Measurements from ENCODE around the gene KIR3DL2. TPM values are rescaled to one million over a fixed set of nuclear protein-coding genes. Genes with fewer than 3 reads are reported as not detected.
A peak's percentile ranks its signal among the peaks of the same experiment; 100 is the strongest.
"Not testable (repeated sequence)": the region's sequence is repeated elsewhere in the genome, so short reads cannot be mapped to it uniquely, and the experiment has no call there.

KIR3DL2 gene
- polyA plus RNA-seq, 3 donors = 0.04 to 0.15 TPM; not detected in 1

DNA sequence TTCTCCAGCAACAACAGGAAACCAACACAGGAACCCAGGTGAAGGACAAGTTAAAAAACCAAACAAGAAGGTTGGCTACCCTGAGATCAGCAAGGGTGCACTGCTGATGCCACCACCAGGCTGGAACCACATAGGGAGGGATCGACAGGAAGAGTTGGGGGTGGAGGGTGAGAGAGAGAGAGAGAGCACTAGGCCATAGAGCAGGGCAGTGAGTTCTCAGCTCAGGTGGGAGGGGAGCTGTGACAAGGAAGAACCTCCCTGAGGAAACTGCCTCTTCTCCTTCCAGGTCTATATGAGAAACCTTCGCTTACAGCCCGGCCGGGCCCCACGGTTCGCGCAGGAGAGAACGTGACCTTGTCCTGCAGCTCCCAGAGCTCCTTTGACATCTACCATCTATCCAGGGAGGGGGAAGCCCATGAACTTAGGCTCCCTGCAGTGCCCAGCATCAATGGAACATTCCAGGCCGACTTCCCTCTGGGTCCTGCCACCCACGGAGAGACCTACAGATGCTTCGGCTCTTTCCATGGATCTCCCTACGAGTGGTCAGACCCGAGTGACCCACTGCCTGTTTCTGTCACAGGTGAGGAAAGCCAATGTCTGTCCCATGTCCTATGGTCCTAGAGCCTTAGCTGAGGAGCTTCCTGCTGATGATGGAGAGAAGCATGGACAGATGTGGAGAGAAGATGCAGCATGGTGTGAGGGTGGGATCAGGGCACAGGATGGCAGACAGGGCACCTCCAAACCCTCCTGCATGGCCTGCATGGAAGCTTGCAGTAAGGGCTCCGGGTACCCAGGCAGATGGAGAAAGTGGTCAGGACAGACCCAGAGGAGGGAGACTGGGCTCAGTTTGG is 44.4 kb upstream of the KIR3DL2 start:
- no peaks in the 10 kb centered on the region for H3K79me2 ChIP-seq (ENCODE audit: insufficient read depth, low read length)
- DNase-seq = no peak
- Mint-ChIP-seq H3K27ac (no peak overlapping the region), H3K36me3 (no peaks in the 10 kb centered on the region), H3K9me3 (peaks cover 0 to 7% (median 5%) of the 10 kb centered on the region in 7 donors), H3K27me3 (ENCODE audit: low read depth in 3 of 3) (peaks cover 14 to 27% (median 22%) of the 10 kb centered on the region in 3 donors), H3K4me3 (peak overlapping the region in 1 of 2 donors; percentile 6), H3K4me1 (peaks cover 3% of the 10 kb centered on the region)
- H3K9ac ChIP-seq (ENCODE audit: insufficient read depth, low read length, poor library complexity, severe bottlenecking) = no peak overlapping the region
- H3K36me3 ChIP-seq (replicated peaks in 1 of 2; ENCODE audit: control insufficient read depth in 1 of 2, insufficient read depth in 2 of 2, low read length in 2 of 2) = no peaks in the 10 kb centered on the region
- H3K9me3 ChIP-seq (replicated peaks in 1 of 2; ENCODE audit: control insufficient read depth in 1 of 2, insufficient read depth in 1 of 2, low read length in 2 of 2) = no peaks in the 10 kb centered on the region
- no peak overlapping the region for H3K4me2 ChIP-seq (replicated peaks; ENCODE audit: extremely low read depth, low read length, poor library complexity, severe bottlenecking)
- intact Hi-C loops (cut with micrococcal nuclease) = no loop called here
- no peak overlapping the region for H2AFZ ChIP-seq (ENCODE audit: insufficient read depth, low read depth, low read length, poor library complexity, severe bottlenecking)
- H3K27me3 ChIP-seq (ENCODE audit: control insufficient read depth in 2 of 2, insufficient read depth in 2 of 2, low read length in 2 of 2) = no peaks in the 10 kb centered on the region
- H3K4me3 ChIP-seq (replicated peaks in 1 of 3; ENCODE audit: low read depth in 2 of 3, low read length in 3 of 3) = no peak overlapping the region
- TF ChIP-seq, protein P1, sequence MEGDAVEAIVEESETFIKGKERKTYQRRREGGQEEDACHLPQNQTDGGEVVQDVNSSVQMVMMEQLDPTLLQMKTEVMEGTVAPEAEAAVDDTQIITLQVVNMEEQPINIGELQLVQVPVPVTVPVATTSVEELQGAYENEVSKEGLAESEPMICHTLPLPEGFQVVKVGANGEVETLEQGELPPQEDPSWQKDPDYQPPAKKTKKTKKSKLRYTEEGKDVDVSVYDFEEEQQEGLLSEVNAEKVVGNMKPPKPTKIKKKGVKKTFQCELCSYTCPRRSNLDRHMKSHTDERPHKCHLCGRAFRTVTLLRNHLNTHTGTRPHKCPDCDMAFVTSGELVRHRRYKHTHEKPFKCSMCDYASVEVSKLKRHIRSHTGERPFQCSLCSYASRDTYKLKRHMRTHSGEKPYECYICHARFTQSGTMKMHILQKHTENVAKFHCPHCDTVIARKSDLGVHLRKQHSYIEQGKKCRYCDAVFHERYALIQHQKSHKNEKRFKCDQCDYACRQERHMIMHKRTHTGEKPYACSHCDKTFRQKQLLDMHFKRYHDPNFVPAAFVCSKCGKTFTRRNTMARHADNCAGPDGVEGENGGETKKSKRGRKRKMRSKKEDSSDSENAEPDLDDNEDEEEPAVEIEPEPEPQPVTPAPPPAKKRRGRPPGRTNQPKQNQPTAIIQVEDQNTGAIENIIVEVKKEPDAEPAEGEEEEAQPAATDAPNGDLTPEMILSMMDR (IDR thresholded peaks at IDR 0.05) = no peak
- H4K20me1 ChIP-seq (ENCODE audit: insufficient read depth, low read length) = no peaks in the 10 kb centered on the region
- no peak overlapping the region for H3K27ac ChIP-seq (ENCODE audit: low read depth in 1 of 2, low read length in 2 of 2)
- no peaks in the 10 kb centered on the region for H3K4me1 ChIP-seq (ENCODE audit: control insufficient read depth in 1 of 2, insufficient read depth in 2 of 2, low read length in 2 of 2)
- WGBS (ENCODE audit: insufficient coverage) = 92% methylated on average over 12 of the region's 14 CpGs

DNA sequence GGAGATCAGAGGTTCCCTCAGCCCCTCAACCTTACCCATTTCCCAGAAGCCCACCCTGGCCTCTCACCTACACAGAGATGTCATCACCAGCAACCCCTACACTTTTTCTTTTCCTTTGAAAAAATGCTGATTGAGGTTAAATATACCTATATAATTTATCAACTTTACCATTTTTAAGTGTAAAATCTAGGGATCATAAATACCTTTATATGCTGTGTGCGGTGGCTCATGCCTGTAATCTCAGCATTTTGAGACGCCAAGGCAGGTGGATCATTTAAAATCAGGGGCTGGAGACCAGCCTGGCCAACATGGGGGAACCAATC is 43.8 kb upstream of the KIR3DL2 start:
- H3K9me3 Mint-ChIP-seq = peaks cover 0 to 10% (median 8%) of the 10 kb centered on the region in 7 donors
- TF ChIP-seq, protein P1 (IDR thresholded peaks at IDR 0.05) = no peak
- Histone ChIP-seq H4K20me1 (ENCODE audit: insufficient read depth, low read length) (no peaks in the 10 kb centered on the region), H3K36me3 (replicated peaks in 1 of 2; ENCODE audit: control insufficient read depth in 1 of 2, insufficient read depth in 2 of 2, low read length in 2 of 2) (no peaks in the 10 kb centered on the region), H3K9ac (ENCODE audit: insufficient read depth, low read length, poor library complexity, severe bottlenecking) (no peak overlapping the region), H3K27me3 (ENCODE audit: control insufficient read depth in 2 of 2, insufficient read depth in 2 of 2, low read length in 2 of 2) (no peaks in the 10 kb centered on the region), H3K4me2 (replicated peaks; ENCODE audit: extremely low read depth, low read length, poor library complexity, severe bottlenecking) (no peak overlapping the region), H2AFZ (ENCODE audit: insufficient read depth, low read depth, low read length, poor library complexity, severe bottlenecking) (no peak overlapping the region), H3K4me1 (ENCODE audit: control insufficient read depth in 1 of 2, insufficient read depth in 2 of 2, low read length in 2 of 2) (no peaks in the 10 kb centered on the region), H3K27ac (ENCODE audit: low read depth in 1 of 2, low read length in 2 of 2) (no peak overlapping the region), H3K4me3 (replicated peaks in 1 of 3; ENCODE audit: low read depth in 2 of 3, low read length in 3 of 3) (no peak overlapping the region), H3K9me3 (replicated peaks in 1 of 2; ENCODE audit: control insufficient read depth in 1 of 2, insufficient read depth in 1 of 2, low read length in 2 of 2) (peaks cover 0 to under 1% of the 10 kb centered on the region in 2 donors), H3K79me2 (ENCODE audit: insufficient read depth, low read length) (no peaks in the 10 kb centered on the region)
- H3K27ac Mint-ChIP-seq = peak overlapping the region in 1 of 7 donors; percentile 65
- DNase-seq = no peak
- peaks cover 14 to 29% (median 24%) of the 10 kb centered on the region in 3 donors for H3K27me3 Mint-ChIP-seq (ENCODE audit: low read depth in 3 of 3)
- H3K4me1 Mint-ChIP-seq = peaks cover 3% of the 10 kb centered on the region
- H3K4me3 Mint-ChIP-seq = peak overlapping the region in 1 of 2 donors; percentile 5
- intact Hi-C loops (cut with micrococcal nuclease) = no loop called here
- no peaks in the 10 kb centered on the region for H3K36me3 Mint-ChIP-seq
- 100% methylated on average over 2 of the region's 2 CpGs for WGBS (ENCODE audit: insufficient coverage)

DNA sequence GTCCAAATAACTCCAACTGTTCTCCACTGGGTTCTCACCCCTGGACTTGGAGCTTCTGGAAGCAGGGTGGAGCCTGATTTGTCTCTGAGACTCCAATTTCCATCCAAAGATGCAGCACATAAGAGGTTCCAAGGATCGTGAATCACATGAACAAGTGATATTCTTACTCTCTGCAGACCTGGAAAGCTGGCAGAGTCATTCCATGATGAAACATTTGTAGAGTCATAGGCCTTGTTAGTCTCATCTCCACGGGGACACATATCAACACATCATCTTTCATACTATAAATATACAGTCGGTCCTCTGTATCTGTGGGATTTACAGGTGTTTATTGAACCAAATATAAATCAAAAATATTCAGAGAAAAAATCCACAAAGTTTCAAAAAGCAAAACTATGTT is 35.7 kb upstream of the KIR3DL2 start:
- H3K4me1 Mint-ChIP-seq = not testable (repeated sequence)
- no CpG with 5 or more reads among the region's 3 CpGs for WGBS (ENCODE audit: insufficient coverage)
- peak overlapping the region in 1 of 7 donors; percentile 5 for H3K27ac Mint-ChIP-seq

More for the DNA sequence above, 35.7 kb upstream of the KIR3DL2 start:
- H4K20me1 ChIP-seq (ENCODE audit: insufficient read depth, low read length); H3K27me3 ChIP-seq (ENCODE audit: control insufficient read depth in 2 of 2, insufficient read depth in 2 of 2, low read length in 2 of 2); H3K9me3 ChIP-seq (replicated peaks in 1 of 2; ENCODE audit: control insufficient read depth in 1 of 2, insufficient read depth in 1 of 2, low read length in 2 of 2); intact Hi-C loops (cut with micrococcal nuclease); H3K4me3 Mint-ChIP-seq; H3K79me2 ChIP-seq (ENCODE audit: insufficient read depth, low read length); H3K27ac ChIP-seq (ENCODE audit: low read depth in 1 of 2, low read length in 2 of 2); H2AFZ ChIP-seq (ENCODE audit: insufficient read depth, low read depth, low read length, poor library complexity, severe bottlenecking); H3K4me2 ChIP-seq (replicated peaks; ENCODE audit: extremely low read depth, low read length, poor library complexity, severe bottlenecking); H3K36me3 Mint-ChIP-seq; H3K36me3 ChIP-seq (replicated peaks in 1 of 2; ENCODE audit: control insufficient read depth in 1 of 2, insufficient read depth in 2 of 2, low read length in 2 of 2); H3K9ac ChIP-seq (ENCODE audit: insufficient read depth, low read length, poor library complexity, severe bottlenecking); H3K4me1 ChIP-seq (ENCODE audit: control insufficient read depth in 1 of 2, insufficient read depth in 2 of 2, low read length in 2 of 2); H3K4me3 ChIP-seq (replicated peaks in 1 of 3; ENCODE audit: low read depth in 2 of 3, low read length in 3 of 3): not testable (repeated sequence)
- Mint-ChIP-seq H3K27me3 (ENCODE audit: low read depth in 3 of 3) (peaks cover 10 to 17% (median 14%) of the 10 kb centered on the region in 3 donors), H3K9me3 (peaks cover 11 to 25% (median 17%) of the 10 kb centered on the region in 7 donors)
- DNase-seq = peak in 2 of 3 donors; percentile 54 to 67

Data from CD14-positive monocyte (primary cell).